Measurements from ENCODE around the gene GPR78.

GPR78 gene

DNA sequence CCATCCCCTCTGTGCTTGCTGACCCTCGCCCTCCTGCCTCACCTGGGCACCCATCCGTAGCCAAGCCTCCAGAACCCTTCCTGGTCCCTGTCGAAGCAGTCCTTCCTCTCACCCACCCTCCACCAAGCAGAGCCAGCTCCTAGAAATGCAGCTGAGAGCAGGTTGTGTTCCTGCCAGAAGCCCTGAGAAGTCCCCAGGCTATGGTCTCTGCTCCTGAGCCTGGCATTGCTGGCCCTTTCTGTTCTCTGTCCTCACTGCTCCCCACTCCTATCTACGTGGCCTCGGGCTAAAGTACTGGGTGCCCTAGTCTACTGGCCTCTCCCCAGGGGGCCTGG, 10.3 kb downstream of the GPR78 start:
- TF ChIP-seq, protein P1, sequence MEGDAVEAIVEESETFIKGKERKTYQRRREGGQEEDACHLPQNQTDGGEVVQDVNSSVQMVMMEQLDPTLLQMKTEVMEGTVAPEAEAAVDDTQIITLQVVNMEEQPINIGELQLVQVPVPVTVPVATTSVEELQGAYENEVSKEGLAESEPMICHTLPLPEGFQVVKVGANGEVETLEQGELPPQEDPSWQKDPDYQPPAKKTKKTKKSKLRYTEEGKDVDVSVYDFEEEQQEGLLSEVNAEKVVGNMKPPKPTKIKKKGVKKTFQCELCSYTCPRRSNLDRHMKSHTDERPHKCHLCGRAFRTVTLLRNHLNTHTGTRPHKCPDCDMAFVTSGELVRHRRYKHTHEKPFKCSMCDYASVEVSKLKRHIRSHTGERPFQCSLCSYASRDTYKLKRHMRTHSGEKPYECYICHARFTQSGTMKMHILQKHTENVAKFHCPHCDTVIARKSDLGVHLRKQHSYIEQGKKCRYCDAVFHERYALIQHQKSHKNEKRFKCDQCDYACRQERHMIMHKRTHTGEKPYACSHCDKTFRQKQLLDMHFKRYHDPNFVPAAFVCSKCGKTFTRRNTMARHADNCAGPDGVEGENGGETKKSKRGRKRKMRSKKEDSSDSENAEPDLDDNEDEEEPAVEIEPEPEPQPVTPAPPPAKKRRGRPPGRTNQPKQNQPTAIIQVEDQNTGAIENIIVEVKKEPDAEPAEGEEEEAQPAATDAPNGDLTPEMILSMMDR (IDR thresholded peaks at IDR 0.05; ENCODE audit: unreplicated experiment in 3 of 3), result no peak
- Mint-ChIP-seq H3K4me1 (peaks cover 40% of the 10 kb centered on the region), H3K27me3 (ENCODE audit: low read depth) (peaks cover 61% of the 10 kb centered on the region), H3K27ac (peak overlapping the region; percentile 58 to 89 (median 85)), H3K4me3 (peak overlapping the region in 1 of 3 experiments; percentile 27), H3K9me3 (no peaks in the 10 kb centered on the region), H3K36me3 (ENCODE audit: low read depth) (no peaks in the 10 kb centered on the region)

DNA sequence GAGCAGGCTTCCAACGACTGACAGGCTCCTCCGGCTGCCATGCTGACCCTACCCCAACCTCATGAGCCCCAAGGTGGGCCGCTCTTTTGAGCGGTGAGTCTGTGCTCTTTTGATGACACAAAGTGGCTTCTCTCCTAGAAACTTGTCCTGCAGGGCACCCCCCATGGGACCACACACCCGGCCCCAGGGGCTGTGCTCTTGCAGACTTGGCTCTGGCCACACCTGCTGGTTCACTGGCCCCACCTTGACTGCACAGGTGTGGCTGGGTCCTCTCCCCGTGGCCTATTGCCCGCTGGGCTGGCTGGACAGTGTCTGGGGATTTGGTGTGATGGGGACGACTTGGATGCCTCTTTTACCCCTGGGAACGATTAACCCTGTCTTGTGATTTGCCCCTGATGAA, 10.9 kb downstream of the GPR78 start:
- Mint-ChIP-seq H3K36me3 (ENCODE audit: low read depth) (no peaks in the 10 kb centered on the region), H3K4me1 (peaks cover 34% of the 10 kb centered on the region), H3K27me3 (ENCODE audit: low read depth) (peaks cover 57% of the 10 kb centered on the region), H3K4me3 (peak overlapping the region in 2 of 3 experiments; percentile 38 to 73), H3K27ac (peak overlapping the region in 1 of 3 experiments; percentile 85), H3K9me3 (no peaks in the 10 kb centered on the region)
- TF ChIP-seq, protein P1 (IDR thresholded peaks at IDR 0.05; ENCODE audit: unreplicated experiment in 3 of 3), result no peak

DNA sequence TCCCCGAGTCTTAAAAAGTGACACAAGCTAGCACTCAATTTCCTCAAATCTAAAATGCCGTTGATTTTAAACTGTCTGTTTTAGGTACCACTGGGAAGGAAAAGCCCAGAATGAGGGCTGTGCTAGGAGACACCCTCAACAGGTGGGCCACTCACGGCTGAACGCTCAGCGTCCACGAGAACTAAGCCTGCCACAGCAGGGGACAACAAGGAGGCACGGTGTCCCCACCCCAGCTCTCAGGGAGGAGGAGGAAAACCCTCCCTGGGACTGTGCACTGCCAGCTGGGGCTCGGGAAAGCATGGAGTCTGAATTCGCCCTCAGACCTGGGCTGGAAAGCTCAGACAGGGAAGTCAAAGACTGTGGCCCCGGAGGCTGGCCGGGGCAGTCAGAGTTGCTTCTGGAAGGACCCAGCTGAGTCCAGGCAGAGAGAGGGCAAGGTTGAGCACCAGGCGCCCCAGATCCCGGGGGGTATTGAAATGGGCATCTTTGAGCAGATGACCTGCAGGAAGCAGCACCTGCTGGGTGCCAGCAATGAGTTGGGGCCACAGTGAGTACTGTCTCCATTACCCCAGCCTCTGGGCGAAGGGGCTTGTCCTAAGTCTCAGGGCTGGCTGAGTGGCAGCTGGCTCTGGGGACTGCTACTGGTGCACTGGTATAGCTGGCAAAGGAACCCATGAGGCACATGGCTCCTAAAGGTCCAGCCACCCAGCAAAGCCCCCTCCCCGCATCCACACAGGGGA, 11.6 kb downstream of the GPR78 start:
- H3K4me3 Mint-ChIP-seq, result peak overlapping the region; percentile 19 to 73 (median 38)
- TF ChIP-seq, protein P1 (IDR thresholded peaks at IDR 0.05; ENCODE audit: unreplicated experiment in 3 of 3), result no peak
- H3K4me1 Mint-ChIP-seq, result peaks cover 28% of the 10 kb centered on the region
- H3K36me3 Mint-ChIP-seq (ENCODE audit: low read depth), result no peaks in the 10 kb centered on the region
- H3K27me3 Mint-ChIP-seq (ENCODE audit: low read depth), result peaks cover 50% of the 10 kb centered on the region
- no peak overlapping the region for H3K27ac Mint-ChIP-seq
- H3K9me3 Mint-ChIP-seq, result no peaks in the 10 kb centered on the region

DNA sequence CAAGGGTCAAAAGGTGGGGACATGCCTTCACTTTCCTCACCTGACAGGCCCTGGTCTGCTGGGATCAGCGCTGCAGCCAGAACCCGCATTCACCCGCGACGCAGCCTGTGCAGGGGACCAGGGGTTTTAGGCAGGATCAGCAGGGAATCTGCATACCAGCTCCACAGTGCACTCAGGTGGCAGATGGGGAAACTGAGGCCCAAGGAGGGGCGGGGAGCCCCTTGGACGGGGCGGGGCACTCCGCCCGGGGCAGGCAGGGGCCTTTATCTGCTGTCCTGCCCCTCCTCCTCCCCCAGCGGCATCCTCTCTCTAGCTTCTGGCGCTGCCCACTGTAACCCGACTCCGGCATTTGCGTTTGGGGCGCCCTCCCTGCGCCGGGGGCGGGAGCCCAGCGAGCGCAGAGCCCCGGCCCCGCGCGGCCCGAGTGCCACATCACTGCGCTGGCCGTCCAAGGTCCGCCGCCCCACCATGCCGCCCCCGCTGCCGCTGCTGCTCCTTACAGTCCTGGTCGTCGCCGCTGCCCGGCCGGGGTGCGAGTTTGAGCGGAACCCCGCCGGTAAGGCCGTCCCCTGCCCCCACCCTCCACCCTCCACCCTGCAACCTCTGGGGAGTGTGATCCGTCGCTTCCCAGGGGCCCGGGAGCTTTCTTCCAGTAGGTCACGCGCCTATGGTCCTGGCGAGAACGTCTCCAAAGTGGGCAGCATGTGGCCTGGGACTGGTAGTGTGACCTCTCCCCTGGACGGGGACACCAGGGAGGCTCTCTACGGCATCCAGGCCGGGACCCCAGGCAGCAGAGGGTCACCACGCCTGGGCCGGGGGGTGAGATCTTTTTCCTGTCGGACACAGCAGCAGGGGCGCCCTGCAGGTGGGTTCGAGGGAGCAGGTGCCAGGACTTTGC, 12.4 kb downstream of the GPR78 start, which contains the start of gene CPZ:
Gene CPZ (plus strand): TSS at position 400 of the 898 bp plus-strand sequence. CDS start 69 bp downstream, at position 469.
- Mint-ChIP-seq H3K4me1 (peaks cover 28% of the 10 kb centered on the region), H3K27ac (no peak within 1 kb of the TSS), H3K36me3 (ENCODE audit: low read depth) (no peaks in the 10 kb centered on the region), H3K4me3 (peak within 1 kb of the TSS; percentile 70 to 91 (median 78)), H3K27me3 (ENCODE audit: low read depth) (peaks cover 48% of the 10 kb centered on the region), H3K9me3 (no peaks in the 10 kb centered on the region)
- TF ChIP-seq, protein P1 (IDR thresholded peaks at IDR 0.05; ENCODE audit: unreplicated experiment in 3 of 3), result no peak

- peak overlapping the region in 1 of 3 experiments; percentile 72 for H3K27ac Mint-ChIP-seq
- H3K4me1 Mint-ChIP-seq, result peaks cover 28% of the 10 kb centered on the region
- TF ChIP-seq, protein P1 (IDR thresholded peaks at IDR 0.05; ENCODE audit: unreplicated experiment in 3 of 3), result no peak
- peak overlapping the region; percentile 70 to 91 (median 78) for H3K4me3 Mint-ChIP-seq
- H3K9me3 Mint-ChIP-seq, result no peaks in the 10 kb centered on the region
- H3K27me3 Mint-ChIP-seq (ENCODE audit: low read depth), result peaks cover 48% of the 10 kb centered on the region
- H3K36me3 Mint-ChIP-seq (ENCODE audit: low read depth), result no peaks in the 10 kb centered on the region
Measured at GRCh38 chr4:8593264-8594096, 13.3 kb downstream of the GPR78 start.
